Hematopoietic multipotent progenitor cell (in vitro differentiated cells): Measurements from ENCODE around the gene ZNF830. TPM values are rescaled to one million over a fixed set of nuclear protein-coding genes. Genes with fewer than 3 reads are reported as not detected.
A peak's percentile ranks its signal among the peaks of the same experiment; 100 is the strongest.
"Not testable (repeated sequence)": the region's sequence is repeated elsewhere in the genome, so short reads cannot be mapped to it uniquely, and the experiment has no call there.

Source experiments
- DNase-seq, 3 donors: peaks; one replicate each; pipeline ENCODE4 v3.0.0-alpha.2; 2011 to 2015; ENCODE audit warnings: low read depth in 2 of 3, low spot score in 2 of 3
- total RNA-seq: library from RNA; depleted of rRNA; stranded (reverse); fragments of >200 nt; gene quantifications from one replicate; pipeline ENCODE4 v1.2.3, GENCODE V29; 2012

The ZNF830 gene, protein sequence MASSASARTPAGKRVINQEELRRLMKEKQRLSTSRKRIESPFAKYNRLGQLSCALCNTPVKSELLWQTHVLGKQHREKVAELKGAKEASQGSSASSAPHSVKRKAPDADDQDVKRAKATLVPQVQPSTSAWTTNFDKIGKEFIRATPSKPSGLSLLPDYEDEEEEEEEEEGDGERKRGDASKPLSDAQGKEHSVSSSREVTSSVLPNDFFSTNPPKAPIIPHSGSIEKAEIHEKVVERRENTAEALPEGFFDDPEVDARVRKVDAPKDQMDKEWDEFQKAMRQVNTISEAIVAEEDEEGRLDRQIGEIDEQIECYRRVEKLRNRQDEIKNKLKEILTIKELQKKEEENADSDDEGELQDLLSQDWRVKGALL
- 9.7 TPM for total RNA-seq

GRCh38 chr17:34961093-34961911 is at the start of gene ZNF830, which contains the start of gene CCT6B:
Gene ZNF830, plus strand, starts transcription at chr17:34961540. Its CDS starts 27 bp downstream, at chr17:34961567.
Gene CCT6B, minus strand, starts transcription at chr17:34961460. Its CDS starts 67 bp downstream, at chr17:34961393.
- peak; percentile 91 to 98 (median 95) for DNase-seq

DNA sequence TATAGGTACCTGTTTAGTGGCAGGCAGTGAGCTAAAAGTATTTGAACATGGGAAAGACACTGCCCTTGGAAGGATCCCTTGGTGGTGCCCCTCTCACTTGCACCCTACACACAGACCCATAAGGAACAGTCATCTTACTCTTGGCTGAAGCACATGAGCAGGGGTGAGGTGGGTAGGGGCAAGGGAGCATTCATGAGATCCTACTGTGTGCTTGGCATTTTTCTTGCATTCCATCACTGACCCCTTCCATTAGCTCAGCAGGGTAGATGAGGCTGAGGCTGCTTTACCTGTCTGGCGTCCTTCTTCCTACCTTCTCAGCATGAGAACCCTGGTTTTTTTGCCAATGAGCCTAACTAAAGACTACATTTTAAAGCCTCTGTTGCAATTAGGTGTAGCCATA is 48.3 kb upstream of the ZNF830 start:
- DNase-seq: no peak

DNA sequence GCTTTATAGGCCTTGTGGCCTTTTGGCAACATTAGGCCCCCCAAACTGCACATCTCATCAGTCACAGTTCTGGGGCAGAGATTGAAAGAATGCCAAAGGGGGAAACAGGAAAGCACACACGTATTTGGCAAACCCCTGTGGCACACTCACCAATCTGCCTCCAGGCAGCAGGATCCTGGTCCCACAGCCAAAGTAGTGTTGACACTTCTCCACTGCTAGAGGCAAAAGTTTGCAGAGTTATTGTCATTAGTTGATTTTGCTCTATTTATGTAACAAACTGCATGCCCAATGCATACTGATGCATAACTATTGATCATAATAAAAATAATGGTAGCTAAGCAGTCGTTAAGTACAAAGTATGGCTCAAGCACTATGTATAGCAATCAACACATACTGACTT is 45.2 kb upstream of the ZNF830 start:
- DNase-seq: no peak

- DNase-seq: no peak
Measured at GRCh38 chr17:34917381-34917780, 44.0 kb upstream of the ZNF830 start.

- DNase-seq: no peak
Measured at GRCh38 chr17:34920676-34921075, 40.7 kb upstream of the ZNF830 start.

- DNase-seq: no peak
Measured at GRCh38 chr17:34926661-34927060, 34.7 kb upstream of the ZNF830 start.

DNA sequence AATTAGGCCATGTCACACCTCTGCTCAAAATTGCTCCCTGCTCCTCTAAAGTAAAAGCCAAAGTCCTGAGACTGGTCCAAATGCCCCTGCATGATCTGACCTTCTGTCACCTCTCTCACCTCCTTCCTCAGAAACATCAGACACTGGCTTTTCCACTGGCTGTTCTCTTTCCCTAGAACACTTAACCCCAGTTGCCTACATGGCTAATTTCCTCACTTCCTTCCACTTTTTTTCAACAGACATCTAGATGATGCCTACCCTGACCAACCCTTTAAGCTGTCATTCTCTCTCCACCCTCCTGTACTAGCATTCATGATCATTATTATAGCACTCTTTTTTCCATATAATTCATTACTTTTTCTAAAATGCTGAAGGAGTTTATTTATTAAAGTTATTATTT is 31.1 kb upstream of the ZNF830 start:
- no peak for DNase-seq

GRCh38 chr17:34950780-34951179 is 10.6 kb upstream of the ZNF830 start:
- not testable (repeated sequence) for DNase-seq

- no peak for DNase-seq
Measured at GRCh38 chr17:34958438-34958837, 2.9 kb upstream of the ZNF830 start.

DNA sequence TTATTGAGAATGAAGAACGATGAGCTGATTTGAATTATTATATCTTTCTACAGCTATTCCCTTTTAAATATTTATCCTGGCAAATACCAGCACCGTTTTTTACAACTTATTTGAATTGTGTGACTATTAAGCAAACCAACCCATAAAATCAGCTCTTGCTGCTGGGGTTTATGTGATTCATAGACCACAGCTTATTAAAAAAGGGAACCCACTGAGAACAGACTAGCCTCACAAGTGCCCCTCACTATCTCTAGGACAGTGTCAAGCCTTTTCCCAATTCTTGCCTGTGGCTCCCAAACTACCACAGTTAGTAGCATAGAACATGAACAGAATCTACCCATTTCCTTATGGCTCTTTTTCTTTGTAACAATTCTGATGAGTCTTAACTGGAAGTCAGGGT is 12.8 kb downstream of the ZNF830 start:
- DNase-seq: no peak

DNA sequence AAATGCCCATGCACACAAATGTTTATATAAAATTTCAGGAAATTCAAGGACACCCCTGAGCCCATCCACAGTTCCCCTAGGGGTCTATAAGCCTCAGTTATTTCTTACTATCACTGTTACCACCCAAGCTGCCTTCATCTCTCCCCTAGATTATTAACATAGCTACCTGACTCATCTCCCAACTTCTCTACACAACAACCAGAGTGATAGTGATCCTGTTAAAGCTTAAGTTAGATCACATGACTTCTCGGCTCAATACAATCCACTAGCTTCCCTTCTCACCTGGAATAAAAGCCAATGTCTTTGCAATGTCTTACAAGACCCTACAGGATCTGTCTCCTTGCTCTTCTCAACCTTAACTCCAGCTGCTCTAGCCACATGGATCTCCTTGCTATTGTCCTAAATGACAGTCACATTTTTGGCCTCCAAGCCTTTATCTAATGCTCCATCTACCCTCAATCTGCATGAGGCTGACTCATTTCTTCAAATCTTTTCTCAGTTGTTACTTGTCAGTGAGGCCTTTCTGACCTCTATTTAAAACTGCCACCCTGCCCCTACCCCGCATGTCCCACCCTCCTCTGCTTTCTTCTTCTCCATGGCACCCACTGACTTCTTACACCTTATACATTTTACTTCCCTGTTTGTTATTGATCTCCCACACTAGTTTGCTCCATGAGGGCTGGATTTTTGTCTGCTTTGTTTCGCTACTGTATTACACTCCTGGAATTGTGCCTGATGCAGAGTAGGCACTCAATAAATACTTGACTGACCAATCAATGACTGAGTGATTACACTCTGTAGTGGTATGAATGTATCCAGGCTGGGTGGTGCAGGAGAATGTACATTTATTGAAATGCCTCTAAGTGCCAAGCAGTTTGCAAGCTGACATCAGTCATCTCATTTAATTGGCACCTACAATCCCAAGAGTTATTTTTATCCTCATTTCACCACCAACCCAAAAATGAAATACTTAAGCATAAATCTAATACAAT is 13.8 kb downstream of the ZNF830 start:
- DNase-seq: no peak

- DNase-seq: no peak
Measured at GRCh38 chr17:34979153-34979552, 17.8 kb downstream of the ZNF830 start.

GRCh38 chr17:34979650-34980352 is 18.5 kb downstream of the ZNF830 start:
- no peak for DNase-seq

GRCh38 chr17:34980353-34980680 is 19.0 kb downstream of the ZNF830 start, which contains the start of gene LIG3:
Gene LIG3, plus strand, starts transcription at chr17:34980512. Its CDS starts 2,494 bp downstream, at chr17:34983006.
- DNase-seq: peak; percentile 86 to 93 (median 90)

- DNase-seq: peak; percentile 52 to 92 (median 87)
Measured at GRCh38 chr17:34980681-34981537, 19.6 kb downstream of the ZNF830 start.

- peak in 2 of 3 donors; percentile 69 to 90 for DNase-seq
Measured at GRCh38 chr17:34981538-34982241, 20.4 kb downstream of the ZNF830 start.

- DNase-seq: no peak
Measured at GRCh38 chr17:34987232-34987631, 25.9 kb downstream of the ZNF830 start.

- peak in 2 of 3 donors; percentile 6 to 11 for DNase-seq
Measured at GRCh38 chr17:34988644-34989043, 27.3 kb downstream of the ZNF830 start.
